GM12874 (cell line): ENCODE measurements around the gene PTPRJ.

Experiments
- TF ChIP-seq, protein P1 (sequence below): IDR thresholded peaks from 2 replicates; pipeline ENCODE4 v1.5.1; 2011; ENCODE audit warnings: low read depth, mild to moderate bottlenecking, control low read depth, low read length, moderate library complexity; ENCODE audit not compliant: insufficient read depth

Gene PTPRJ

GRCh38 chr11:48036011-48036410 is 55.7 kb downstream of the PTPRJ start:
- TF ChIP-seq, protein P1, sequence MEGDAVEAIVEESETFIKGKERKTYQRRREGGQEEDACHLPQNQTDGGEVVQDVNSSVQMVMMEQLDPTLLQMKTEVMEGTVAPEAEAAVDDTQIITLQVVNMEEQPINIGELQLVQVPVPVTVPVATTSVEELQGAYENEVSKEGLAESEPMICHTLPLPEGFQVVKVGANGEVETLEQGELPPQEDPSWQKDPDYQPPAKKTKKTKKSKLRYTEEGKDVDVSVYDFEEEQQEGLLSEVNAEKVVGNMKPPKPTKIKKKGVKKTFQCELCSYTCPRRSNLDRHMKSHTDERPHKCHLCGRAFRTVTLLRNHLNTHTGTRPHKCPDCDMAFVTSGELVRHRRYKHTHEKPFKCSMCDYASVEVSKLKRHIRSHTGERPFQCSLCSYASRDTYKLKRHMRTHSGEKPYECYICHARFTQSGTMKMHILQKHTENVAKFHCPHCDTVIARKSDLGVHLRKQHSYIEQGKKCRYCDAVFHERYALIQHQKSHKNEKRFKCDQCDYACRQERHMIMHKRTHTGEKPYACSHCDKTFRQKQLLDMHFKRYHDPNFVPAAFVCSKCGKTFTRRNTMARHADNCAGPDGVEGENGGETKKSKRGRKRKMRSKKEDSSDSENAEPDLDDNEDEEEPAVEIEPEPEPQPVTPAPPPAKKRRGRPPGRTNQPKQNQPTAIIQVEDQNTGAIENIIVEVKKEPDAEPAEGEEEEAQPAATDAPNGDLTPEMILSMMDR = no peak

- TF ChIP-seq, protein P1 = no peak
These were observed 56.1 kb downstream of the PTPRJ start for GRCh38 chr11:48036466-48036865.

DNA sequence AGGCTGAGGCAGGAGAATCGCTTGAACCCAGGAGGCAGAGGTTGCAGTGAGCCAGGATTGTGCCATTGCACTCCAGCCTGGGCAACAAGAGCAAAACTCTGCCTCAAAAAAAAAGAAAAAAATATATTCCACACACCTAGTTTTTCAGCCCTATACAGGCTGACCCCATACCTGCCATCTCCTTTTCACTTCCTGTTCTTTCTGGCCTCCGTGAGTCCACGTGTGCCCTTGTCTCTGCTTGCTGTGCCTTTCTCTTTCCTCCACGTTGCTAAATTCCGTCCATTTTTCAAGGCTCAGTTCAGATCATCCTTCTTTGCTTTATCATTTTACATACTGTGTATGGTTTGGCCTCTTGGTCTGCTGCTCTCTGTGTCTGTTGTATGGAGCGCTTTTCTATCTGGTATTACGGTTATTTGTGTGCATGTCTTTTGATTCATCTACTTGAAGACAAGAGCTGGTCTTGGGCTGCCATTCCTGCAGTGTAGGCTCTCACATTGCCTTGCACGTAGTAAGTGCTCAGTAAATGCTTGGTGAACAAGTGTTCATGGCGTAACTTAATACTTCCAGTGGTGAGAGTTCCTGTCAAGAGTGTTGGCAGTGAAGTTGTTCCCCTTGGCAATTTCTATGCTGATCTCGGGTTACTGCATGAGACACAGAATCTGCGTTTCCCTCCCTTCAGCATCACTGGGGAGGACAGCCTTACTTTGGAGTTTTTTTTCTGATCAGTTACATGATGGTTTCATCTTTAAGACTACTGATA is 57.5 kb downstream of the PTPRJ start:
- TF ChIP-seq, protein P1 = no peak

GRCh38 chr11:48040830-48041444 is 60.6 kb downstream of the PTPRJ start:
- TF ChIP-seq, protein P1 = no peak

- TF ChIP-seq, protein P1 = no peak
These were observed 61.7 kb downstream of the PTPRJ start for GRCh38 chr11:48041877-48042695.

DNA sequence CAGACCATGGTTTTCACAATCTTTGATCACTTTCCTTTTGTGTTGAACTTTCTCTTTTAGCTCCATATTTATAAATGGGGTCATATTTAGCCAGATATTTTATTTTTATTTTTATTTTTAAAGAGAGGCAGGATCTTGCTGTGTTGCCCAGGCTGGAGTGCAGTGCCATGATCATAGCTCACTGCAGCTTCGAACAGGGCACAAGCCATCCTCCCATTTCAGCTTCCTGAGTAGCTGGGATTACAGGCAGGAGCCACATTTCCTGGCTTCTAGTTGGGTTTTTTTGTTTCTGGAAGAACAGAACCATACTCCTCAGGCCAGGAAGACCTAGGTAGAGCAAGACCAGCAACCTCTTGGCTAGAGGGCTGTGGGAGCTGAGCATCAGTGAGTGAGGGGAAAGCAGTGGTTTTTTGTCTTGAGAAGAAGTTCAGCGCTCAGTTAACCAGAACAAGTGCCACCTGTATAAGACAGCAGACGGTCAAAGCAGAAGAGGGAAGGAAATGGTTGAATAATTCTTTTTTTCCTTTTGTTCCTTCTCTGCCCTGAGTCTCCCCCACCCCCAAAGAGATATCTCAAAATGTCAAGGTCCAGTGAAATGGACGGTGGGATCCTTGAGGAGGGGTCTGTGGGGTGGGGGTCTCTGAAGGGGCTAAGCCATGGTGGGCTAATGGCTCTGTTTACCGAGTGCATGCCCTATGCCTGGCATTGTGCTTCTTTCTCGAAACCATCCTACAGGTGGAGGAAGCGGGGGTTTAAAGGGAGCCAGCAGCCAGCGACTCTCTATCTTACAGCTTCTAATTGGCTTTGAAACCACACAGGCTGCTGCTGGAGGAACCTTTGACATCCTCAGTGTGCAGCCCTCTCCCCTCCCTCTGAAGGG is 63.0 kb downstream of the PTPRJ start:
- TF ChIP-seq, protein P1 = no peak
